Measurements from ENCODE around the gene ZKSCAN5. TPM values are rescaled to one million over a fixed set of nuclear protein-coding genes. Genes with fewer than 3 reads are reported as not detected.

The ZKSCAN5 gene
- total and polyA plus RNA-seq, 2 of the 8 experiments (the other 6 are each of a cell fraction or from before 2014, with no cell fraction given), result 5.3 to 13.5 TPM

GRCh38 chr7:99489235-99489634, 15.2 kb upstream of the ZKSCAN5 start:
- H2AFZ ChIP-seq (ENCODE audit: low read length), result no peak overlapping the region
- H3K9ac ChIP-seq (replicated peaks in 1 of 4; ENCODE audit: extremely low read depth in 1 of 4, low read depth in 3 of 4, low read length in 3 of 4), result no peak overlapping the region
- no peak overlapping the region for H3K4me3 ChIP-seq (ENCODE audit: extremely low read depth in 1 of 4, insufficient read depth in 2 of 4, low read depth in 3 of 4, low read length in 4 of 4)
- H4K8ac ChIP-seq (ENCODE audit: extremely low read depth, insufficient read depth, low read length), result no peak overlapping the region
- no peak for FAIRE-seq
- H3K56ac ChIP-seq (replicated peaks; ENCODE audit: insufficient read length, low read depth, low read length), result no peak overlapping the region
- peaks cover 4 to 24% (median 13%) of the 10 kb centered on the region in 4 experiments; a peak in 7 of 8 replicates for H3K36me3 ChIP-seq (ENCODE audit: control insufficient read depth in 2 of 4, insufficient read depth in 4 of 4, low read length in 3 of 4)
- no peak overlapping the region for H3K4me2 ChIP-seq (ENCODE audit: insufficient read depth in 1 of 2, low read depth in 2 of 2, low read length in 2 of 2)
- no peak overlapping the region for H3K23ac ChIP-seq (ENCODE audit: insufficient read length)
- peaks cover 10 to 13% of the 10 kb centered on the region in 2 experiments for H3K9me3 ChIP-seq (ENCODE audit: insufficient read depth in 2 of 2, low read depth in 1 of 2, low read length in 1 of 2)
- H3K14ac ChIP-seq (ENCODE audit: insufficient read length), result no peak overlapping the region
- no peak overlapping the region for H2BK15ac ChIP-seq (ENCODE audit: low read length)
- no peak overlapping the region for H3K18ac ChIP-seq (ENCODE audit: extremely low read depth, low read length)
- no peaks in the 10 kb centered on the region for H3K79me1 ChIP-seq (ENCODE audit: low read depth, low read length)
- no peak overlapping the region for H4K91ac ChIP-seq (replicated peaks; ENCODE audit: insufficient read length, low read length)
- no peak overlapping the region for H2BK5ac ChIP-seq (ENCODE audit: low read depth, low read length)
- TF ChIP-seq MAX (IDR thresholded peaks at IDR 0.05) (0 out of 2 replicates have a peak, but pooled peaks have one; percentile 31), SIN3A (conservative IDR thresholded peaks at IDR 0.05 in 1 of 2, IDR thresholded peaks at IDR 0.05 in 1 of 2; ENCODE audit: low read depth in 1 of 2, low read length in 2 of 2) (no peak), CTCF (IDR thresholded peaks at IDR 0.05; ENCODE audit: control extremely low read depth in 1 of 3, insufficient read depth in 1 of 3, low read depth in 1 of 3, low read length in 3 of 3) (peak in 1 of 3 experiments; percentile 18; a peak in 1 of 4 replicates)
- WGBS, 2 experiments (ENCODE audit: extremely low coverage in 1 of 2, insufficient coverage in 1 of 2, insufficient read length in 1 of 2, insufficient replicate concordance in 2 of 2, low coverage in 1 of 2, low lambda C conversion rate in 2 of 2, missing lambda C conversion rate in 1 of 2), result 84% methylated on average over 4 of the region's 4 CpGs; no CpG with 5 or more reads in 1 of the 2 experiments
- H2BK12ac ChIP-seq (ENCODE audit: low read depth, low read length), result no peak overlapping the region
- H3K23me2 ChIP-seq (ENCODE audit: low read depth, low read length), result no peaks in the 10 kb centered on the region
- DNase-seq (ENCODE audit: low read depth in 1 of 2, low spot score in 2 of 2), result no peak
- no peaks in the 10 kb centered on the region for H3K27me3 ChIP-seq (replicated peaks in 1 of 4; ENCODE audit: control insufficient read depth in 3 of 4, extremely low read depth in 1 of 4, insufficient read depth in 3 of 4, low read length in 3 of 4)
- no peak overlapping the region for H2AK5ac ChIP-seq (ENCODE audit: low read depth, low read length)
- POLR2A ChIA-PET (ENCODE audit: partially characterized antibody), result interaction anchor here (0.6 to 1.9 kb wide), 6 partner anchors 11 to 128 kb away, joined by 3 to 8 read pairs (median 3); partner anchors contain the start of genes ZNF394 and ZSCAN25
- H3K4ac ChIP-seq (replicated peaks; ENCODE audit: insufficient read length, low read depth, low read length), result no peak overlapping the region
- H4K20me1 ChIP-seq (replicated peaks in 1 of 2; ENCODE audit: control insufficient read depth in 1 of 2, insufficient read depth in 2 of 2, low read length in 2 of 2), result peaks cover 0 to 1% of the 10 kb centered on the region in 2 experiments
- no peak overlapping the region for H2BK20ac ChIP-seq (ENCODE audit: low read length)
- H4K5ac ChIP-seq (ENCODE audit: insufficient read length, low read depth, low read length), result no peak overlapping the region
- no peaks in the 10 kb centered on the region for H3K79me2 ChIP-seq (ENCODE audit: control insufficient read depth in 1 of 2, insufficient read depth in 2 of 2, low read length in 2 of 2)
- H2BK120ac ChIP-seq (replicated peaks; ENCODE audit: low read depth, low read length), result no peak overlapping the region
- no peak overlapping the region for H3K27ac ChIP-seq (ENCODE audit: low read depth, low read length)
- CTCF ChIA-PET (ENCODE audit: partially characterized antibody), result interaction anchor here (0.7 to 1.5 kb wide), 6 partner anchors 11 to 488 kb away, joined by 3 to 4 read pairs (median 3); partner anchors contain the start of genes ZNF394 and ZSCAN25
- H3K4me1 ChIP-seq (replicated peaks in 1 of 4; ENCODE audit: control insufficient read depth in 3 of 4, insufficient read depth in 4 of 4, low read length in 3 of 4), result no peaks in the 10 kb centered on the region
